NCI-H2107 treated with DMSO at 0.1 percent for 48 hours (cell line): ENCODE results near the gene MERTK.
"Not testable (repeated sequence)": the region's sequence is repeated elsewhere in the genome, so short reads cannot be mapped to it uniquely, and the experiment has no call there.

Experiments
- DNase-seq: peaks from one replicate; lab custom pipeline; 2025; ENCODE audit not compliant: unreplicated experiment; lab: John Stamatoyannopoulos, UW

The MERTK gene

DNA sequence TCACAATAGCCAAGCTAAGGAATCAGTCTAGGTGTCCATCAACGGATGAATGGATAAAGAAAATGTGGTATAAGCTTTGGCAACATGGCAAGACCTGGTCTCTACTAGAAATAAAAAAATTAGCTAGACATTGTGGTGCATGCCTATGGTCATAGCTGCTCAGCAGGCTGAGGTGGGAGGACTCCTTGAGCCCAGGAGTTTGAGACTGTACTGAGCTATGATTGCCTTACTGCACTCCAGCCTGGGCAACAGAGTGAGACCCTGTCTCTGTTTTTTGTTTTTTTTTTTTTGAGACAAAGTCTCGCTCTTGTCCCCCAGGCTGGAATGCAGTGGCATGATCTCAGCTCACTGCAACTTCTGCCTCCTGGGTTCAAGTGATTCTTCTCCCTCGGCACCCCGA, 11.6 kb downstream of the MERTK start:
- DNase-seq: not testable (repeated sequence)

- no peak for DNase-seq
Observed at GRCh38 chr2:111910609-111911277, 12.3 kb downstream of the MERTK start.

GRCh38 chr2:111911295-111911977, 13.0 kb downstream of the MERTK start:
- DNase-seq: not testable (repeated sequence)

DNA sequence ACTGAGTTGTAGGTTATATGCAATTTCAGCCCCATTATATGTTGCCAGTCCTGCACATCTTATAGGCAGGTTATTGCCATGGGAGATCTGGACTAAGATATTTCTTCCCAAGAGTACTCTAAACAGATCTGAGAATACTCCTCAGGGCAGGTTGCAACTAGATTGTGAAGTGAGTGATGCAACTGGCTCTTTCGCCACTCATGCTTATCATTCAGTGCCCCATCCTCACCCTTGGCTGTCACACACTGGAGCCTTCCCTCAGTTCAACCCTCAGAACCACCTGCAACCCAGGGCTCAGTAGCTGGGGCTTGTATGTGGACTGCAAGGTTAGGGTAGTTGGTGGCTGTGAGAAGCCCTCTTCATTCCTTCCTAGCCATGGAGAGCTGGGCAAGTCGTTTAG, 14.1 kb downstream of the MERTK start:
- no peak for DNase-seq

- no peak for DNase-seq
Observed at GRCh38 chr2:111917106-111917505, 18.7 kb downstream of the MERTK start.

DNA sequence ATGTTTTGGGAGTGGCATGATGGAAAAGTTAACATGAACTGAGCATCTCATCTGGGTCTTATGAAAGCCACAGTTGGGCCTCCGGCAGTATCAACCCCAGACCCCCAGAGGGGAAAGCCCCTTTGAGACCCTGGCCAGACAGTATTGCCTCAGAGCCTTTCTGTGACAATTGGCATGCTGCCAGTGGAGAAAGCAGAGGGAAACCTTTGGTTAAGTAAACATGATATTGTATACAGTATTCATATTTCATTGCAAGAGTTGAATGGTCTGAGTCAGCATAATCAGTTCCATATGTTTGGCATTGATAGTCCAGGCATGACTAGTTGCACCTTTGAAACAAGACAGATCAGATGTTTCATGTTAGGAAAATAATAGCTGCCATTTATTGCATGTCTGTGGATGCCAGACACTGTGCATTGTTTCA, 20.0 kb downstream of the MERTK start:
- no peak for DNase-seq

DNA sequence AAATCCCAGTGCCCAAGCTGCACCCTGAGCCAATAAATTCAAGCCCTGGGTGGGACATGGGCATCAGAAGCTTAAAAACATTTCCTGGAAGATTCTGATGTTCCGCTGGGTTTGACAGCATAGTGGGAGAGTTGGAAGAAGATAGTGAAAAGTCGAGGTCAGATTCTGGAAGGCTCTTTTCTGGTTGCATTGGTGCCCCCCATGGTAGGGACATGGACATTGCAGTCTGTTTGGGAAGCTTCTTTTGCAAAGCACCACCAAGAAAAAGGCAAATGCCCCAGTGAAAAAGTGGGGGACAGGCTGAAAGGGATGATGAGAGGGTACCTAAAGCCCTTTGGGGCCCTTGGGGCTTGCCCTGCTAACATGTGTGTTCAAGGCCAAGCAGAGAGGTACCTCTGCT, 21.0 kb downstream of the MERTK start:
- DNase-seq: no peak

DNA sequence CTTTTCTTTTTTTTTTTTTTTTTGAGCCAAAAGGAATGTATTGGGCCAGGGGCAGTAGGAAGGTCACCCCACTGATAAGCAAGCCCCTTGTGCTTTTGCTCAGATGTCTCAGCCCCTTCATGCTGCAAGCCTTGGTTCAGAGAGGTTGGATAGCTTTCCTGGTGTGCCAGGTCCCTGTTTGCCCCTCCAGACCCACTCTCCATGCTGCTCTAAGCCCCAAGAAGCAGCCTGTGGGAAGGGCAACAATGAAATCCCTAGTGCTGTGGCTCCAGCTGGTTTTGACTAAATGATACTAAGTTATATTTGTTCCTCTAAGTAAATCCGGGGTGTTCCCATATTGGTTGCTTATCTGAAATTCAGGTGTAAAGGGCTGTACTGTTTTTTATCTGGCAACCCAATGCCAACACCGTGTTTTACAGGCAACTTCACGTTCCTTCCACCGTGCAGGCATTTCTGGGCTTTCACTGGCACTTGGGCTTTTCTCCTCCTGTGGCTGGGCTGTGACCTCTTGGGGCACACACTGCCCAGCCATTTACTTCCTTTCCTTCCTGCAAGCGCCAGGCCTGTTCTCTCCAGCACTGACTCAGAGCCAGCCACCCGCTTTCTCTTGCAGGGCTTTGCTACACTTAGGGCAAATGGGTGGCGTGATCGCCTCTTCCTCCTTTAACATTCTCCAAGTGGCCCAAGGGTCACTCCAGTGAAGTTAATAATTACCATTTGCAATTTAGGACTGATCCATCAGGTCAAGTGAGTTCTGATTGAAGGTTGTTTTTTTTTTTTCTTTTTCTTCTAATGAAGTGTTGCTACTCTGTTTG, 21.6 kb downstream of the MERTK start:
- no peak for DNase-seq

DNA sequence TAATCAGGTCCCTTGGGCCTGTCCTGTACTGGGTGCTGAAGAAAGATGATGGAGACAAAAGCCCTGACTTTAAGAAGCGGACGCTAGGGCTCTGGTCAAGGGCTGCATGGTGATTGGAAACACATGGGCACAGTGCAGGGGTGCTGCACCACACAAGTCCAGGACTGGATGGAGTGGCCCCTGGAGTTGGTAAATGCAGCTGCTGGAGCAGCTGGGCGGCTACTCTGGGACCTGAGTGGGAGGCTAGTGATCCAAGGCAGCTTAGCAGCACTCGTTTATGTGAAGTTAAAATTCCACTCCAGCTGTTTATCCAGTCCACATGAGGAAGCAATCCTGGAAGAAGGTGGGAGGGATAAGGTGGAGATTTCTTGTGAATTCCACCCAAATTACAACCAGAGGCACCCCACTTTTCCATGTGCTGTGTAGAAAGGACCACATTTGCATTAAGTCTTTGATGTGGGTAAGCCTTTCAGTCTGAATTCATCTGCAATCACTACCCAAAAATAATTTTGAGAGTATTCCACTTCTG, 24.9 kb downstream of the MERTK start:
- DNase-seq: no peak

DNA sequence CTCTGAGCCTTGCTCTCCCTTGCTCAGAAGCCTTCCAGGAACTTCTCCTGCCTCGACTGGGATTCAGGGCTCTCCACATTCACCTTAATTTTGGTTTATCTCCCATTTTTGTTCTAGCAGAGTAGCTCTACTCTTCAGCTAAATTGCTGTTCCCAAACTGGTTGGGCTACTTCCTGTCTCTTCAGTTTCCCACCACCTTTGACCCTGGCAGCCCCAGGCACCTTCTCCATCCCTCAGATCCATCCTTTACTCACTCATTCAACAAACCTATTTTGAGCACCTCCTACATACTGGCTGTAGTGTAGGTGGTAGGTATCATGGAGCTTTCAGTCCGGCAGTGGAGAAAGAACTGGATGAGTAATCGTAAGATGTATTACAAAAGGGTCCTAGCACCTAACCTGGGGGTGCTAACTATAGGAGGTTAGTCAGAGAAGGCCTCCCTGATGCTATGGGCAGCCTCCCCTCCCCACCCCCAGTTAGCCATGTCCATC, 26.3 kb downstream of the MERTK start:
- no peak for DNase-seq

GRCh38 chr2:111927723-111928122, 29.3 kb downstream of the MERTK start:
- no peak for DNase-seq

- no peak for DNase-seq
Observed at GRCh38 chr2:111930409-111930808, 32.0 kb downstream of the MERTK start.

DNA sequence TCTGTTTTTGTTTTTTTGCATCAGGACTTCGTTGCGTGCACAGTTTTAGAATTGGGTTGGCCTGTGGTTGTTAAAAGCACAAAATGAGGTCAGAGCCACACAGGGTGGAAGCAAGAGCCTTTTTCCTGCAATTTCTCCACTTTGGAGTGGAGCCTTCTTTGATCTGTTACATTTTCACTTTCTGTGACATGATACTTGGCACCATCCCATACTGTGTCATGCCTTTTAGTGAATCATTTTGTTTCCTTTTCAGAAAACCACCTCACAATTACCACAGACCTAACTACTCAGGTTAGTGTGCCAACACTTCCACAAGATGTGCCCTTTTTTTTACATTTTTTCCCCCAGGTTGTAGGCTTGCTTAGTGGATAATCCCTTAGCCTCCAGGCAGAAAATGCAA, 32.5 kb downstream of the MERTK start:
- DNase-seq: no peak

- no peak for DNase-seq
Observed at GRCh38 chr2:111932841-111933291, 34.5 kb downstream of the MERTK start.

DNA sequence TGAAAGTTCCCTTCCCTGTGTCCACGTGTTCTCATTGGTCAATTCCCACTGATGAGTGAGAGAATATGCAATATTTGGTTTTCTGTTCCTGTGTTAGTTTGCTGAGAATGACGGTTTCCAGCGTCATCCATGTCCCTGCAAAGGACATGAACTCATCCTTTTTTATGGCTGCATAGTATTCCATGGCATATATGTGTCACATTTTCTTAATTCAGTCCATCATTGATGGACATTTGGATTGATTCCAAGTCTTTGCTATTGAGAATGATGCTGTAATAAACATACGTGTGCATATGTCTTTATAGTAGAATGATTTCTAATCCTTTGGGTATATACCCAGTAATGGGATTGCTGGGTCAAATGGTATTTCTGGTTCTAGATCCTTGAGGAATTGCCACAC, 35.5 kb downstream of the MERTK start:
- not testable (repeated sequence) for DNase-seq

GRCh38 chr2:111936881-111937280, 38.5 kb downstream of the MERTK start:
- no peak for DNase-seq

DNA sequence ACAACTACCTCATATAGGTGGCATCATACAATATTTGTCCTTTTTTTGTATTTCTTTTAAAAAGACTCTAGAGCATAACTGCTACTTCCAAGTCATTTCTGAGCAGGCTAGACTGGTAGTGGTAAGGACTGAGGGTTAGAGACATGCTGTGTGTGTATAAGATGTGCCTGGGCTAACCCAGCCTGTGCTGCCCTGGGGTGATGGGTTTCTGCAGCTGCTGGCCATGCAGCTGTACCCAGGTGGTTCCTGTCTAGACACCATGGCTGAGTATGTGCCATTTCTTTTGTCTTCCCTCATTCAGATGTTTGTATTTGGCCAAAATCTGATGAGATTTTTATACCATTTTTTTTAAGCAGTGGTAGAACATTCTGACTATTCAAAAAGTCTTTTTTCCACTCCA, 40.0 kb downstream of the MERTK start:
- no peak for DNase-seq

- DNase-seq: no peak
Observed at GRCh38 chr2:111940333-111941196, 42.2 kb downstream of the MERTK start.

DNA sequence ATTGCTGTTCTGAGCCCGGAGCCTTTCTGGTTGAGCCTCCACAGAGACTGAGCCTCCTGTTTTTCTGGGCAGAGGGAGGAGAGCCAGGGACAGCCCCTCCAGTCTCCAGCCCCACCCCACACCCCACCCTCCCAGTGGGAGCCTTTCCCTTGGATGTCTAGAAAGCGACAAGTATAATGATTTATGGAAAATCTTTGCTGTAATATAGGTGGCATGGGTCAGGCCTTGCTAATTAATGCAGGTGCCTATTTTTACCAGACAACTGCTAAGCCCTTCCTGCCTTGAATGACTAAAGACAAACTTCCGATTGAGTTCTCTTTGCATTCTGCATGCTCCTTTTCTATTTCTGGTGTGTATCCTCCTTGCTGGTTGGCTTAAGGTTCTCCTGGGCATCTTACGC, 43.1 kb downstream of the MERTK start:
- DNase-seq: no peak

- DNase-seq: no peak
Observed at GRCh38 chr2:111944531-111945210, 46.3 kb downstream of the MERTK start.
